Measurements from ENCODE around the gene SEMA6A. TPM values are rescaled to one million over a fixed set of nuclear protein-coding genes. Genes with fewer than 3 reads are reported as not detected.

Gene SEMA6A
- total and polyA plus RNA-seq, 2 of the 13 experiments (the other 11 are each of a cell fraction or from before 2014, with no cell fraction given), result 5.1 to 6.5 TPM

- TF ChIP-seq SMC3 (IDR thresholded peaks at IDR 0.05; ENCODE audit: low read length), result no peak
- no peak for TF ChIP-seq ZFP1 (CRISPR knock-in tag; IDR thresholded peaks at IDR 0.05)
- TF ChIP-seq, protein P1, sequence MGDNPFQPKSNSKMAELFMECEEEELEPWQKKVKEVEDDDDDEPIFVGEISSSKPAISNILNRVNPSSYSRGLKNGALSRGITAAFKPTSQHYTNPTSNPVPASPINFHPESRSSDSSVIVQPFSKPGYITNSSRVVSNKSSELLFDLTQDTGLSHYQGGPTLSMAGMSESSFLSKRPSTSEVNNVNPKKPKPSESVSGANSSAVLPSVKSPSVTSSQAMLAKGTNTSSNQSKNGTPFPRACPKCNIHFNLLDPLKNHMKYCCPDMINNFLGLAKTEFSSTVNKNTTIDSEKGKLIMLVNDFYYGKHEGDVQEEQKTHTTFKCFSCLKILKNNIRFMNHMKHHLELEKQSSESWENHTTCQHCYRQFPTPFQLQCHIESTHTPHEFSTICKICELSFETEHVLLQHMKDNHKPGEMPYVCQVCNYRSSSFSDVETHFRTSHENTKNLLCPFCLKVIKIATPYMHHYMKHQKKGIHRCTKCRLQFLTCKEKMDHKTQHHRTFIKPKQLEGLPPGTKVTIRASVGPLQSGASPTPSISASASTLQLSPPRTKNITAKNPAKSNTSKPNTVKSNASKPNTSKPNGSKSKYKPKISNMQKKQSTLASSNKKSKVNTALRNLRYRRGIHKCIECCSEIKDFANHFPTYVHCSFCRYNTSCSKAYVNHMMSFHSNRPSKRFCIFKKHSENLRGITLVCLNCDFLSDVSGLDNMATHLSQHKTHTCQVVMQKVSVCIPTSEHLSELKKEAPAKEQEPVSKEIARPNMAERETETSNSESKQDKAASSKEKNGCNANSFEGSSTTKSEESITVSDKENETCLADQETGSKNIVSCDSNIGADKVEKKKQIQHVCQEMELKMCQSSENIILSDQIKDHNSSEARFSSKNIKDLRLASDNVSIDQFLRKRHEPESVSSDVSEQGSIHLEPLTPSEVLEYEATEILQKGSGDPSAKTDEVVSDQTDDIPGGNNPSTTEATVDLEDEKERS (CRISPR knock-in tag; IDR thresholded peaks at IDR 0.05), result no peak
- TF ChIP-seq THYN1 (CRISPR knock-in tag; IDR thresholded peaks at IDR 0.05; ENCODE audit: borderline replicate concordance, low read depth), result no peak
These were observed 156.6 kb downstream of the SEMA6A start (continued) for GRCh38 chr5:116418016-116418415.

GRCh38 chr5:116415989-116416388 lies 158.6 kb downstream of the SEMA6A start:
- DNase-seq (ENCODE audit: low spot score) (no peak), ATAC-seq (no peak), FAIRE-seq (no peak)
- no peaks in the 10 kb centered on the region for H3K79me2 ChIP-seq (ENCODE audit: insufficient read depth, low read length)
- no peak overlapping the region for H3K4me3 ChIP-seq (replicated peaks in 1 of 3; ENCODE audit: insufficient read depth in 1 of 3, low read depth in 2 of 3, low read length in 3 of 3)
- H3K27ac ChIP-seq (ENCODE audit: extremely low read length, insufficient read depth, low read length), result no peak overlapping the region
- POLR2A ChIA-PET, result no interaction called here
- in situ Hi-C loops (cut with HindIII; ENCODE audit: extremely low pct_ligation_motif_present, low pct_unique_long_range_greater_than_20kb) (no loop called here), intact Hi-C loops (cut with micrococcal nuclease; ENCODE audit: unreplicated experiment) (no loop called here)
- no TSS peak for BruUV-seq (replicated peaks)
- no peaks in the 10 kb centered on the region for H3K36me3 ChIP-seq (replicated peaks in 1 of 2; ENCODE audit: control insufficient read depth in 1 of 2, insufficient read depth in 2 of 2, low read length in 2 of 2)
- no peak overlapping the region for H3K9ac ChIP-seq (ENCODE audit: insufficient read depth, low read depth, low read length)
- H3K9me3 ChIP-seq (ENCODE audit: low read length), result no peaks in the 10 kb centered on the region
- H3K4me2 ChIP-seq (ENCODE audit: low read depth, low read length), result no peak overlapping the region
- no peaks in the 10 kb centered on the region for H3K27me3 ChIP-seq (ENCODE audit: control insufficient read depth in 1 of 2, insufficient read depth in 2 of 2, low read length in 2 of 2)
- CTCF ChIA-PET (ENCODE audit: low intra/inter-chr PET ratio, low total read pairs), result no interaction called here
- no peaks in the 10 kb centered on the region for H3K4me1 ChIP-seq (ENCODE audit: insufficient read depth, low read length)
- no peaks in the 10 kb centered on the region for H4K20me1 ChIP-seq (ENCODE audit: insufficient read depth, low read length)
- WGBS (ENCODE audit: low lambda C conversion rate), result 97% methylated on average over 5 of the region's 5 CpGs
- H2AFZ ChIP-seq (ENCODE audit: low read length), result no peak overlapping the region
- TF ChIP-seq, protein P2, sequence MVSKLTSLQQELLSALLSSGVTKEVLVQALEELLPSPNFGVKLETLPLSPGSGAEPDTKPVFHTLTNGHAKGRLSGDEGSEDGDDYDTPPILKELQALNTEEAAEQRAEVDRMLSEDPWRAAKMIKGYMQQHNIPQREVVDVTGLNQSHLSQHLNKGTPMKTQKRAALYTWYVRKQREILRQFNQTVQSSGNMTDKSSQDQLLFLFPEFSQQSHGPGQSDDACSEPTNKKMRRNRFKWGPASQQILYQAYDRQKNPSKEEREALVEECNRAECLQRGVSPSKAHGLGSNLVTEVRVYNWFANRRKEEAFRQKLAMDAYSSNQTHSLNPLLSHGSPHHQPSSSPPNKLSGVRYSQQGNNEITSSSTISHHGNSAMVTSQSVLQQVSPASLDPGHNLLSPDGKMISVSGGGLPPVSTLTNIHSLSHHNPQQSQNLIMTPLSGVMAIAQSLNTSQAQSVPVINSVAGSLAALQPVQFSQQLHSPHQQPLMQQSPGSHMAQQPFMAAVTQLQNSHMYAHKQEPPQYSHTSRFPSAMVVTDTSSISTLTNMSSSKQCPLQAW (CRISPR knock-in tag; IDR thresholded peaks at IDR 0.05), result no peak
- TF ChIP-seq, protein P3, sequence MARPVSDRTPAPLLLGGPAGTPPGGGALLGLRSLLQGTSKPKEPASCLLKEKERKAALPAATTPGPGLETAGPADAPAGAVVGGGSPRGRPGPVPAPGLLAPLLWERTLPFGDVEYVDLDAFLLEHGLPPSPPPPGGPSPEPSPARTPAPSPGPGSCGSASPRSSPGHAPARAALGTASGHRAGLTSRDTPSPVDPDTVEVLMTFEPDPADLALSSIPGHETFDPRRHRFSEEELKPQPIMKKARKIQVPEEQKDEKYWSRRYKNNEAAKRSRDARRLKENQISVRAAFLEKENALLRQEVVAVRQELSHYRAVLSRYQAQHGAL (CRISPR knock-in tag; IDR thresholded peaks at IDR 0.05; ENCODE audit: not compliant biosample characterization), result no peak
- TF ChIP-seq HMGXB4 (CRISPR knock-in tag; IDR thresholded peaks at IDR 0.05; ENCODE audit: borderline replicate concordance in 1 of 2, low read depth in 1 of 2) (no peak), EED (CRISPR knock-in tag; IDR thresholded peaks at IDR 0.05) (no peak), ZZZ3 (CRISPR knock-in tag; IDR thresholded peaks at IDR 0.05; ENCODE audit: borderline replicate concordance) (no peak), SIX4 (CRISPR knock-in tag; IDR thresholded peaks at IDR 0.05) (no peak), PPARG (CRISPR knock-in tag; conservative IDR thresholded peaks at IDR 0.05) (no peak), ZNF225 (CRISPR knock-in tag; IDR thresholded peaks at IDR 0.05) (no peak)
- TF ChIP-seq, protein P4, sequence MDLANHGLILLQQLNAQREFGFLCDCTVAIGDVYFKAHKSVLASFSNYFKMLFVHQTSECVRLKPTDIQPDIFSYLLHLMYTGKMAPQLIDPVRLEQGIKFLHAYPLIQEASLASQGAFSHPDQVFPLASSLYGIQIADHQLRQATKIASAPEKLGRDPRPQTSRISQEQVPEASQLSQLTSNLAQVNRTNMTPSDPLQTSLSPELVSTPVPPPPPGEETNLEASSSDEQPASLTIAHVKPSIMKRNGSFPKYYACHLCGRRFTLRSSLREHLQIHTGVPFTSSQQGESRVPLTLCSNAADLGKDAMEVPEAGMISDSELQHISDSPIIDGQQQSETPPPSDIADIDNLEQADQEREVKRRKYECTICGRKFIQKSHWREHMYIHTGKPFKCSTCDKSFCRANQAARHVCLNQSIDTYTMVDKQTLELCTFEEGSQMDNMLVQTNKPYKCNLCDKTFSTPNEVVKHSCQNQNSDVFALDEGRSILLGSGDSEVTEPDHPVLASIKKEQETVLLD (CRISPR knock-in tag; IDR thresholded peaks at IDR 0.05; ENCODE audit: low read depth), result no peak

All from HepG2 (cell line).